Ishikawa (cell line): Measurements from ENCODE around the gene OSBPL10.

Experiments used
- CEBPB ChIP-seq: IDR thresholded peaks from 2 replicates; pipeline ENCODE4 v1.6.1; 2012
- CREB1 ChIP-seq: IDR thresholded peaks from 2 replicates; pipeline ENCODE4 v1.6.1; 2012; ENCODE audit warnings: low read depth
- EGR1 ChIP-seq: IDR thresholded peaks from 2 replicates; pipeline ENCODE4 v1.6.1; 2012
- EP300 ChIP-seq: IDR thresholded peaks from 2 replicates; pipeline ENCODE4 v1.6.1; 2012; ENCODE audit warnings: borderline replicate concordance
- FOXM1 ChIP-seq: IDR thresholded peaks from 2 replicates; pipeline ENCODE4 v1.6.1; 2012; ENCODE audit warnings: low read depth, borderline replicate concordance
- NFIC ChIP-seq: IDR thresholded peaks from 2 replicates; pipeline ENCODE4 v1.6.1; 2012
- RAD21 ChIP-seq: IDR thresholded peaks from 2 replicates; pipeline ENCODE4 v1.6.1; 2012; ENCODE audit warnings: low read depth
- TAF1 ChIP-seq: IDR thresholded peaks from 2 replicates; pipeline ENCODE4 v1.6.1; 2012; ENCODE audit warnings: low read depth, mild to moderate bottlenecking
- TCF12 ChIP-seq: IDR thresholded peaks from 2 replicates; pipeline ENCODE4 v1.6.1; 2012; ENCODE audit warnings: low read depth
- TEAD4 ChIP-seq: IDR thresholded peaks from 2 replicates; pipeline ENCODE4 v1.6.1; 2012
- YY1 ChIP-seq: IDR thresholded peaks from 2 replicates; pipeline ENCODE4 v1.6.1; 2012; ENCODE audit warnings: low read depth
- ZBTB7A ChIP-seq: IDR thresholded peaks from 2 replicates; pipeline ENCODE4 v1.6.1; 2012; ENCODE audit warnings: low read depth
- TF ChIP-seq, protein P1 (sequence below): IDR thresholded peaks from 2 replicates; pipeline ENCODE4 v1.6.1; 2012
- TF ChIP-seq, protein P2 (sequence below): IDR thresholded peaks from 2 replicates; pipeline ENCODE4 v1.6.1; 2012; ENCODE audit warnings: low read depth, mild to moderate bottlenecking
- TF ChIP-seq, protein P3 (sequence below): IDR thresholded peaks from 2 replicates; pipeline ENCODE4 v1.6.1; 2012

The OSBPL10 gene

DNA sequence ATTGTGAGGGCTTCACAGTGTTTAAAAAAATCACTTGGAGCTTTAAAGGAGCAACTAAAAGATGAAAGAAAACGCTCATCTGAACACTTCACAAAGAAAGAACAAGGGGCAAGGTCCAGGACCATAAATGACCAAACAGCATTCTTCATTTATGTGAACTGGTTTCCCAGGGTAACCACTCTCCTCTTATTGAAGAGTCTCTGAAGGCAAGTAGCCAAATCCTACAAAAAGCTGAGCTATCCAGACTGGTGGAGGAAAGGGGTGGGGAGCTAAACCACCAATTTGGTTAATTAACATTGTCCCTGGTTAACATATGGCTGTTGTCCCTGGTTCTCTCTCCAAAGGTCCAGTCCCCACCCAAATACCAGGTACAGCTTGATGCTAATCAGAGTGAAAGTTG, 58.1 kb downstream of the OSBPL10 start:
- TF ChIP-seq TEAD4 (no peak), CREB1 (no peak), YY1 (no peak), TAF1 (no peak), ZBTB7A (no peak), RAD21 (no peak), EGR1 (no peak)
- TF ChIP-seq, protein P1, sequence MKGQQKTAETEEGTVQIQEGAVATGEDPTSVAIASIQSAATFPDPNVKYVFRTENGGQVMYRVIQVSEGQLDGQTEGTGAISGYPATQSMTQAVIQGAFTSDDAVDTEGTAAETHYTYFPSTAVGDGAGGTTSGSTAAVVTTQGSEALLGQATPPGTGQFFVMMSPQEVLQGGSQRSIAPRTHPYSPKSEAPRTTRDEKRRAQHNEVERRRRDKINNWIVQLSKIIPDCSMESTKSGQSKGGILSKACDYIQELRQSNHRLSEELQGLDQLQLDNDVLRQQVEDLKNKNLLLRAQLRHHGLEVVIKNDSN = no peak
- TF ChIP-seq, protein P2, sequence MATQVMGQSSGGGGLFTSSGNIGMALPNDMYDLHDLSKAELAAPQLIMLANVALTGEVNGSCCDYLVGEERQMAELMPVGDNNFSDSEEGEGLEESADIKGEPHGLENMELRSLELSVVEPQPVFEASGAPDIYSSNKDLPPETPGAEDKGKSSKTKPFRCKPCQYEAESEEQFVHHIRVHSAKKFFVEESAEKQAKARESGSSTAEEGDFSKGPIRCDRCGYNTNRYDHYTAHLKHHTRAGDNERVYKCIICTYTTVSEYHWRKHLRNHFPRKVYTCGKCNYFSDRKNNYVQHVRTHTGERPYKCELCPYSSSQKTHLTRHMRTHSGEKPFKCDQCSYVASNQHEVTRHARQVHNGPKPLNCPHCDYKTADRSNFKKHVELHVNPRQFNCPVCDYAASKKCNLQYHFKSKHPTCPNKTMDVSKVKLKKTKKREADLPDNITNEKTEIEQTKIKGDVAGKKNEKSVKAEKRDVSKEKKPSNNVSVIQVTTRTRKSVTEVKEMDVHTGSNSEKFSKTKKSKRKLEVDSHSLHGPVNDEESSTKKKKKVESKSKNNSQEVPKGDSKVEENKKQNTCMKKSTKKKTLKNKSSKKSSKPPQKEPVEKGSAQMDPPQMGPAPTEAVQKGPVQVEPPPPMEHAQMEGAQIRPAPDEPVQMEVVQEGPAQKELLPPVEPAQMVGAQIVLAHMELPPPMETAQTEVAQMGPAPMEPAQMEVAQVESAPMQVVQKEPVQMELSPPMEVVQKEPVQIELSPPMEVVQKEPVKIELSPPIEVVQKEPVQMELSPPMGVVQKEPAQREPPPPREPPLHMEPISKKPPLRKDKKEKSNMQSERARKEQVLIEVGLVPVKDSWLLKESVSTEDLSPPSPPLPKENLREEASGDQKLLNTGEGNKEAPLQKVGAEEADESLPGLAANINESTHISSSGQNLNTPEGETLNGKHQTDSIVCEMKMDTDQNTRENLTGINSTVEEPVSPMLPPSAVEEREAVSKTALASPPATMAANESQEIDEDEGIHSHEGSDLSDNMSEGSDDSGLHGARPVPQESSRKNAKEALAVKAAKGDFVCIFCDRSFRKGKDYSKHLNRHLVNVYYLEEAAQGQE = no peak

GRCh38 chr3:31921837-31922236, 59.2 kb downstream of the OSBPL10 start:
- TF ChIP-seq, protein P1 = no peak
- TF ChIP-seq YY1 (no peak), TAF1 (no peak), EP300 (no peak), TCF12 (no peak), EGR1 (no peak), NFIC (no peak), ZBTB7A (no peak)
- TF ChIP-seq, protein P3, sequence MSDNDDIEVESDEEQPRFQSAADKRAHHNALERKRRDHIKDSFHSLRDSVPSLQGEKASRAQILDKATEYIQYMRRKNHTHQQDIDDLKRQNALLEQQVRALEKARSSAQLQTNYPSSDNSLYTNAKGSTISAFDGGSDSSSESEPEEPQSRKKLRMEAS = no peak

- TF ChIP-seq TAF1 = no peak
- no peak for TF ChIP-seq EGR1
- no peak for TF ChIP-seq RAD21
- TF ChIP-seq FOXM1 = no peak
- TF ChIP-seq ZBTB7A = no peak
- TF ChIP-seq EP300 = no peak
- TF ChIP-seq YY1 = no peak
- TF ChIP-seq TCF12 = no peak
- no peak for TF ChIP-seq TEAD4
- TF ChIP-seq CREB1 = no peak
Observed at GRCh38 chr3:31920310-31920709, 60.8 kb downstream of the OSBPL10 start.

- TF ChIP-seq EGR1 (no peak), CEBPB (no peak), TCF12 (no peak), YY1 (no peak), CREB1 (no peak)
- TF ChIP-seq, protein P2 = no peak
Observed at GRCh38 chr3:31919528-31919927, 61.5 kb downstream of the OSBPL10 start.

DNA sequence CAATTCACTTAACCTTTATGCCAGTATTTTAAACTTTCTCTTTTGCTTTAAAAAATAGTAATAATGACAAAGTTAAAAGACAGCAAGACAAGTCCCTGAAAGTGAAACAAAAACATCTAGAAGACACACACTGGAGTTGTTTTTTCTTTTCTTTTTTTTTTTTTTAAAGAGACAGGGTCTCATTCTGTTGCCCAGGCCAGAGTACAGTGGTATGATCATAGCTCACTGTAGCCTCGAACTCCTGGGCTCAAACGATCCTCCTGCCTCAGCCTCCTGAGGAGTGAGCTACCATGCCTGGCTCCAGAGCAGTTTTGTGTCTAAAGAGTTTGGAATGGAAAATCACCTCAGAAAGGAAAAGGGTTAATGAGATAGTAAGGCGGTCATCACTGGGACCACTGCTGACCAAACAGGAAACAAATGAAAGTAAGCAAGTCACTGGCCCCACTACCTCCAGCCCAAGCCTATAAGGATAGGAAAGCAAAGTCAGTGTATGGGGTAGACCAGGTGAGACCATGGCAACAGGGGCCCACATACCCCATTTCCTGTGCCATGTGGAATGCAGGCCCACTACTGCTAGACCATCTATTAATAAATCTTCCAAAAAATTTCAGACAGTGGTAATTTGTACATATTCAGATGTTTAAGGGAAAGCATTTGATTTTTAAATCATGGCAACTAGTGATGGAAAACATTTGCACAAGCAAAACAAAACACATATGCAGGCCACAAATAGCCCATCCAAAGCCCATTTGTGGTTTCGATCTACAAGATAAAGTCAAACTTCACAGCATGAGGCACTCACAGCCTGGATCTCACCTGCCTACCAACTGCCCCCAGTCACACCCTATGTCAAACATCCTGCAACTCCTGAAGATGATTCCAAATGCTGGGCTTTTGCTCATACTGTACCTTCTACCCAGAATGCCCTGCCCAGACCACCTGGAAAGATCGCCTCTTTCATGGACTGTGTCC, 62.6 kb downstream of the OSBPL10 start:
- TF ChIP-seq TCF12 (no peak), RAD21 (no peak), NFIC (no peak), TAF1 (no peak), FOXM1 (no peak)

- TF ChIP-seq YY1 (no peak), CREB1 (no peak), FOXM1 (no peak), EP300 (no peak), TAF1 (no peak), ZBTB7A (no peak), NFIC (no peak), TEAD4 (no peak), TCF12 (no peak), CEBPB (no peak), EGR1 (no peak), RAD21 (no peak)
- TF ChIP-seq, protein P2 = no peak
- TF ChIP-seq, protein P3 = no peak
- TF ChIP-seq, protein P1 = no peak
Observed at GRCh38 chr3:31917303-31918005, 63.6 kb downstream of the OSBPL10 start.
